NCI-H2029 (cell line): ENCODE data around the gene NOB1.

Source experiments
- DNase-seq: peaks from one replicate; lab custom pipeline; 2025; lab: John Stamatoyannopoulos, UW

Gene NOB1

GRCh38 chr16:69721441-69721957, 33.2 kb downstream of the NOB1 start:
- DNase-seq, result no peak

GRCh38 chr16:69720822-69721430, 33.8 kb downstream of the NOB1 start:
- no peak for DNase-seq

GRCh38 chr16:69718111-69718764, 36.5 kb downstream of the NOB1 start:
- DNase-seq, result no peak

- DNase-seq, result no peak
Observed at GRCh38 chr16:69717066-69717465, 37.7 kb downstream of the NOB1 start.

GRCh38 chr16:69712914-69713581, 41.7 kb downstream of the NOB1 start:
- no peak for DNase-seq

GRCh38 chr16:69712277-69712676, 42.4 kb downstream of the NOB1 start:
- no peak for DNase-seq

- DNase-seq, result no peak
Observed at GRCh38 chr16:69711115-69711740, 43.5 kb downstream of the NOB1 start.

GRCh38 chr16:69709456-69710084, 45.2 kb downstream of the NOB1 start:
- DNase-seq, result peak; percentile 31

GRCh38 chr16:69707920-69708683, 46.6 kb downstream of the NOB1 start:
- DNase-seq, result no peak

GRCh38 chr16:69706975-69707340, 47.8 kb downstream of the NOB1 start:
- no peak for DNase-seq

- no peak for DNase-seq
Observed at GRCh38 chr16:69706256-69706974, 48.3 kb downstream of the NOB1 start.

- no peak for DNase-seq
Observed at GRCh38 chr16:69703638-69704037, 51.1 kb downstream of the NOB1 start.

- no peak for DNase-seq
Observed at GRCh38 chr16:69701866-69702265, 52.9 kb downstream of the NOB1 start.

- DNase-seq, result no peak
Observed at GRCh38 chr16:69701452-69701851, 53.3 kb downstream of the NOB1 start.

GRCh38 chr16:69699915-69700314, 54.8 kb downstream of the NOB1 start:
- no peak for DNase-seq

GRCh38 chr16:69698404-69698803, 56.3 kb downstream of the NOB1 start:
- no peak for DNase-seq

GRCh38 chr16:69693916-69694315, 60.8 kb downstream of the NOB1 start:
- no peak for DNase-seq

GRCh38 chr16:69691980-69692911, 62.5 kb downstream of the NOB1 start:
- no peak for DNase-seq
